ENCODE measurements around the gene DDX41.
"Not testable (repeated sequence)": the region's sequence is repeated elsewhere in the genome, so short reads cannot be mapped to it uniquely, and the experiment has no call there.

Gene DDX41

DNA sequence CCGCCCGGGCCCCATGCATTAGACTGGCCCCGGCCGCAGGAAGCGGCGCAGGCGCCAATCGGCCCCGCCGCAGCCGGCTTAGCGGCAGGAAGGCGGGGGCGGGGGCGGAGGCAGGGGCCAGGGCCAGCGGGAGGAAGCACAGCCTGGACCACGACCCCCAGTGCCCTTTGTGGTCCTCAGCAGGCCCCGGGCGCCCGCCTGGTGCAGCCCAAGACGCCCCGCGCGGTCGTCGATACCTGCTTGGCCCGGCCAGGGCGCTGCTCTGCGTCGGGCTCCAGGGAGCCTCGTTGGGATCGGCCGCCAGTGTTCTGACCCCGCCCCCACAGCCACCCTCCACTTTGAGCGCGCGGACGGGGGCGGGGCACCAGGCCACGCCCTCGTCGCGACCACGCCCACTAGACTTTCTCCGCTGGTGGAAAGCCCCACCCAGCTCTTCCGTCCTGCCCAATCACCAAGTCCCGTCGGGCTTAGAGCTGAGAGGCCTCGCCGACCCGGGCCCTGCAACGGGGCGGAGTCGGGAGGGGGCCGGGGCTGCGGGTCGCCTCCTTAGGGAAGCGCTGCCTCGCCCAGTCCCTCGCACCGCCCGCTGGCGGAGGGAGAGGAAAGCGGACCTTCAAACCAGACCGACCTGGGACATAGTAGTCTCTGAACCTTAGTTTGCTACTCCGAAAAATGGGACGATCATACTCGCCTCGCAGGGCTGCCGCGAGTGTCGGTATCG, 19.3 kb downstream of the DDX41 start, which contains the start of gene PDLIM7:
PDLIM7 (minus strand) TSS at position 313 of the 721 bp plus-strand sequence. CDS start 1,092 bp downstream, outside the sequence.
- peak; percentile 94 for DNase-seq

DNA sequence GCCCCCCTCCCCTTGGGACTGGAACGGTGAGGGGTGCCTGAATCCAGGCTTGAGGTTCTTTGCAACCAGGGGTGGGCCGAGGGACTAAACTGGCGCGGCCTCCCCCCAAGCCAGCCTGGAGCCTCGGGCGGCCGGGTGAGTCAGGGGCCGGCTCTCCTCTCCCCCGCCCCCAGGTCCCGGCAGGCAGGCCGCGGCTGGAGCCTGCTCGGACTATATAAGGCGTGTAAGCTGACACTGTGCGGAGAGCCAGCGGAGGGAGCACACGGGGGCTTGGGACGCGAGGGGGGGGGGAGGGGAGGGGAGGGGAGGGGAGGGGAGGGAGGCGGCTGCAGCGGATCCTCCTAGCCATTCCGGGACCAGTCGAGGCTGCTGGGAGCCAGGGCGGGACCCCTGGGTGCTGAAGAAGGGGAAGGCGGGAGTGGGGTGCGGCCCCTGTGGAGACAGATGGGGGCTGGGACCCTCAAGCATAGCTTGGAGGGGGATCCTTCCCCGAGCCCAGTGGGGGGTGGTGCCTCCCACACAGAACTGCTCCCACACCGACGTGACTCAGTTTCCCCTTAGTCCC, 20.0 kb downstream of the DDX41 start:
- DNase-seq, result no peak

DNA sequence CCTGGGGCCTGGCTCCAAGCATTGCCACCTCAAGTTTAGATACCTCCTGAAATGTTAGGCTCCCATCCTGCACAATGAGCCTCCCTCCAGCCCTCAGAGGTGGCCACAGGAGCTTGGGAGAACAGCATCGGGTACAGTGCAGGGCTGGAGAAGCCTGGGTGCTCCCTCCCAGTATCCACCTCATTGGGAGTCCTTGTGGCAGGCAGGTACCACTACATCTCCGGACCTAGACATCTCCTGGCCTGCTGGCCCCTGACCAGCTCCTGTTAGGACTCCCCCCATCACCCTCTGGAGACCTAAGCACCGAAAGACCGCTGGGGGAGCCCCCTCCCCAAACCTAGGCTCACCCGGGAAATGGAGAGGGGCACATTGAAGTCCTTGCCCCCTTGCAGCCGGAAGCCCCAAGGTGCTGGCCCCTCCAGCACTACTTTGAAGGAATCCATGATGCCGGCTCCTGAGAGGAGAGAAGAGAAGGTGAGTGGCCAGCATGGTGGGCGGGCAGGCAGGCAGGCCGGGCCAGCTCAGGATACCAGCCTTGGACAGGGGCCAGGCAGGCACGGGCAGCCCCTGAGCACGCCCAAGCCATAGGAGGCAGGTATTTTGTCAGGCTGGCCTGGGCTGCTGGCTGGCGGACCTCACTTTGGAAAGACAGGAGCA, 20.6 kb downstream of the DDX41 start:
- DNase-seq, result no peak

DNA sequence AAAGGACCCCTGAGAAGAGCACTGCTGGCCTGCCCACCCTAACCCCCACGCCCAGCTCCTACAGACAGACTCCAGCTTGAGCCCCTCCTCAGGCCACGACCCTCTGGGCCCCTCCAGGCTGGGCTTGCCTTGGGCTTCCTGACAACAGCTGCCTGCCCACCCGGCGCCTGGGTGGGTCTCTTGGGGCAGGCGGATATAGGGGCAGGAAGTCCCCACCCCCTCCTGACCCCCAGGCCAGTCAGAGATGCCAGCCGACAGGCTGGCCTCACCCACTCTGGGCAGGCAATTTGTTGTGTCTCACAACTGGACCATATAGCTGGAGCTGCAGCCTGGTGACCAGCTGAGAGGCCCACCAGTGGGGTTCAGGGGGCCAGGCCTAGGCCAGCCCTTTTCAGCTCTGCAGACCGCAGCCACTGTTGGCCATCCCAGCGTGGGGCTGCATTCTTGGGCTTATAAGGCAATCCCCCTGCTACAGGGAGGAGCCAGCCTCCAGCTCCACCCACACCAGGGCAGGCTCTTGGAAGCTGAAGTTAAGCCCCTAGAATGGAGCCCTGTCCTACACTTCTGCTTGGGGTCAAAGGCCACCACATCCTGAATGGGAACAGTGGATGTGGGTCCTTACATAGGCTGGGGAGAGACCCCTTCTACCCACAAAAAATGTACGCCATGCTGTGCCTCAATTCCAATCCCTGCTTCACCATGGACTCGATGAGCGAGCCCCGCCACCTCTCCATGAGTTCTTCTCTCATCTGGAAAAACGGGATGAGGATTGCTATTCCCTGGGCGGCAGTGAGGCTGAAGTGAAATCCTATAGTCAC, 21.3 kb downstream of the DDX41 start:
- DNase-seq, result no peak

DNA sequence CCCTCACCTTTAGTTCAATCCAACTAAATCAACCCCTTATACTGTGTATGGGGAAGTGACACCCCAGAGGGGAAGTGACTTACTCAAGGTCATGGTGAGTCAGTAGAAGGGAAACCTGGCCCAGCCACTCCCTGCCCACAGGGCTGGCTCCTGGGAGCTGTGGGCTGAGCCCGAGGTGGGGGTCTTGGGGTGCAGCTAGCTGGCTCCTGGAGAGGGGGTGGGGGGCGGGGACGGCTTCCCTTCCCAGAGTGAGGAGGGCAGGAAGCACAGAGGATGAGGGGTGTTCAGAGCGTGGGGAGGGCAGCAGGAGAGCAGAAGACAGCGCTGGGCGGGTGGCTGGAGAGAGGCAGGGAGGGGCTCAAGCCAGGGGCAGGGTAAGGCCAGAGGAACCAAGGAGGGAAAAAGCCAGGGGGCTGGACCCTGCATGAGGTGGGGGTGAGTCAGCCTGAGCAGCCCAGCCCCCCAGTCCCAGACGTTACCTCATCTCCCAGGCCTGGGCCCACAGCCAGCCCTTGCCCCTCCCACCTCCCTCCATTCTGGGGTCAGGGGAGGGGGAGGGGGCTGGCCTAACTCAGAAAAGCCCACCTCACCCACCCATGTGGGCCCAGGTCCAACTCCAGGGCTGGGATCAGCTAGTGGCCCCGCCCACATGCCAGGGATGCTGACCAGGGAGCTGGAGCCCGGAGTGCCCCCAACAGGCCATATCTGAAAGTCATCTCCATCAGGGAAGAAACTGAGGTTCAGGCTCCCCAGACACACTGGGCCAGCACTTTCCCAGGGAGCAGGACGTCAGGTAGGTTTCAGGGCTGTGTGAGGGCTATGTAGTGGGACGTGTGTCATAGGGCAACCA, 22.2 kb downstream of the DDX41 start:
- DNase-seq, result no peak

DNA sequence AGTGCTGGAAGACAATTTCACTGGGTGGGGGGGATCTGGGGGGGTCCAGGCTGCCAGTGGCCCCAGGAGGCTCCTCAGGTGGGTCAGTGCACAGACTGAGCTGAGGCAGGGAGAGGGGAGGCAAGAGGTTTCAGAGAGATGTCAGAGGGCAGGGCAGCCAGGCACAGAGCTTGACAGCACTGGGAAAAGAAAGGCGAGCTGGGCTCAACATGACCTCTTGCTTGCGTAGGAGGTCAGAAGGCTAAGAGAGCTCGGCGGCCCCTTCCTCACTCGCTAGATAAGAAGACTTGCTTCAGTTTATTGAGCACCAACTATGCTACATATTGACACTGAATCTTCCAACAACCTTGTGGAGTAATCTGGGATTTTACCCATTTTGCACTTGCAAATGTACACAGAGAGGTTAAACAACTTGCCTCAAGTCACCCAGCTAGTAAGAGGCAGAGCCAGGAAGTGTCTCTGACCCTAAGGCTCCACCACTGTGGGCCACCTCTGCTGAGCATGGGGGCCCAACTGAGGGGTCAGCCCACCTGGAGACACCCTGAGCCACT, 22.9 kb downstream of the DDX41 start:
- DNase-seq, result no peak

DNA sequence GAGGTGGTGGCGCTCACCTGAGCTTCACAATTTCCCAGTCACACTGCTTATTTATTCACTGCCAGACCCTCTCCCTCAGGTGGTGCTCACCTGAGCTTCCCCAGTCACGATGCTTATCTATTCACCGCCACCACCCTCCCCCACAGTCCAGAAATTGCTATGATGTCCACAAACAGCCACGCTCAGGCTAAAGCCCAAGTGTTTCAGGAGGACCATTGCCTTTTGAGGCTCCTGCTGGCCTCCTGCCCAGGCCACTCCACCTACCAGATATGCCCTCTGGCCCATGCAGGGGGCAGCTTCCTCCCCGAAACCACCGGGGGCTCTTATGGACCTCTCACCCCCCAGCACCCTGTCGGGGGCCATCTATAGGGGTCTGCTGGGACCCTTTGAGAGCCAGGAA, 23.9 kb downstream of the DDX41 start:
- DNase-seq, result no peak

DNA sequence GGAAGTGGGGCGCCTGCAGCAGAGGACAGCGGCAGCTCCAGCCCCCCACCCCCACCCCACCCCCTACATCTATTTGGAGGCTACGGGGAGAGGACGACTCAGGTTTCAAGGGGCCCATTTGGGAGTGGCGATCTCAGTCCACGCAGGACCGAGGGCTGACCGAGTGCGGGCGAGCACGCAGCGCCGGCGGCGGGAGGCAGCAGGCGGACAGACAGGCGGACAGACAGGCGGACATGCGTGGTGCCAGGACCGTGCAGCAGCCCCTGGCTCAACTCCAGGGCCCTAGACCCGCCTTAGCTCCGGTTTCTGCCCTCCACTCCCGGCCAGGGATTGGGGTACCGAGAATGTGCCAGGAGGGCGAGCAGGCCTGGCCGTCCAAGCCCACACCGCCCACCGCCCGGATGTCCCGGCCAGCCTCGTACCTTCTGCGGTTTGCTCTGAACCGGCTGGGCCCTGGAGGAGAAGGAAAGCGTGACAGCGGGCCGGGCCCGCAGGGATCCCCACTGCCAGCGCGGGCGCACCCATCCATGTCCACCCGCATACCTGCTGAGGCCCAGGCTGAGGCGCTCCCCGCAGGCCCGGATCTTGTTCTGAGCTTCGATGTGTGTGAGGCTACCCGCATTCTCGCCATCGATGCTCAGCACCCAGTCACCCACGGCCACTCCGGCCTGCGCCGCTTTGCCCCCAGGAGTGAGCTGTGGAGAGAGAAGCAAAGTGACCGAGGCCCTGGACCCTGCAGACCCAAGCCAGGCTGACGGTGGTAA, 24.6 kb downstream of the DDX41 start:
- no peak for DNase-seq

DNA sequence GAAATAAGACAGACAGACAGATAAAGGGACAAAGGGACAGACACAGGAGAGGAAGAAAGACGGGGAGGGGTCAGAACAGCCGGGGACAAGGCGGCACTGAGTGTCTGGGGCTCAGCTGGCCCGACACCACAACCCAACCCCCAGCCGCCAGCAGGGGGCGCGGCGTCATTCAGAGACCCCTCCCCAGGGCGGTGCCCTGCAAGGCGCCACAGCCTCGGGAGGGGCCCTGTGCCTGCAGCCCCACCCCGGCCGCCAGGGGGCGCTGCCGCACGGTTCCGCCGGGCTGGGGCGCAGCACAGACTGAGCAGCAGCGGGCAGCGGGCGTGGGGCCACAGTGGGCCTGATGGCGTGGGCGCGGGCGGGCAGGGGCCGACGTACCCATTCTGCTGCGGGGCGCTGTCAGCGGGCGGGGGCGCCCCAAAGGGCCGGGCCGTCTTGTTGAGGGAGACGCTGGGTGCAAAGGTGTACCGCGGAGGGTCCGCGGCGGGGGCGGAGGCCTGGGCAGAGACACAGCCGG, 25.3 kb downstream of the DDX41 start:
- DNase-seq, result no peak

DNA sequence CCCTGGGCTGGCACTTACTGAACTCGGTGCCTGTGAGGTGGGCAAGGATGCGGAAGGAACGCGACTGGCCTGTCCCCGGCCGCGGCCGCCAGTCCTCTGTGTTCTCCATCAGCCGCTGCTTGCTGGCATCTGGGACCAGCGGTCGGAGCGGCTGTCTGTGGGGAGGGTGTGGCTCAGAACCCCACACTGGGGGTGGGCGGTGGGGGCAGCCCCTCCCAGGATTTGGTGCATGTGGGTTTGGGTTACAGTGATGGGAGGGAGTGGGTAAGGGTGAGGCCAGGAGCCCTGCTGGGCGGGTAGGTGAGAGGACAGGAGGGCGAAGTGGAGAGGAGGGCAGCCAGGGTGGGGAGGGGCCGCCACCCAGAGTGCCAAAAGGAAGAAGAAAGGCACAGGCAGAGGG, 25.8 kb downstream of the DDX41 start:
- no peak for DNase-seq

DNA sequence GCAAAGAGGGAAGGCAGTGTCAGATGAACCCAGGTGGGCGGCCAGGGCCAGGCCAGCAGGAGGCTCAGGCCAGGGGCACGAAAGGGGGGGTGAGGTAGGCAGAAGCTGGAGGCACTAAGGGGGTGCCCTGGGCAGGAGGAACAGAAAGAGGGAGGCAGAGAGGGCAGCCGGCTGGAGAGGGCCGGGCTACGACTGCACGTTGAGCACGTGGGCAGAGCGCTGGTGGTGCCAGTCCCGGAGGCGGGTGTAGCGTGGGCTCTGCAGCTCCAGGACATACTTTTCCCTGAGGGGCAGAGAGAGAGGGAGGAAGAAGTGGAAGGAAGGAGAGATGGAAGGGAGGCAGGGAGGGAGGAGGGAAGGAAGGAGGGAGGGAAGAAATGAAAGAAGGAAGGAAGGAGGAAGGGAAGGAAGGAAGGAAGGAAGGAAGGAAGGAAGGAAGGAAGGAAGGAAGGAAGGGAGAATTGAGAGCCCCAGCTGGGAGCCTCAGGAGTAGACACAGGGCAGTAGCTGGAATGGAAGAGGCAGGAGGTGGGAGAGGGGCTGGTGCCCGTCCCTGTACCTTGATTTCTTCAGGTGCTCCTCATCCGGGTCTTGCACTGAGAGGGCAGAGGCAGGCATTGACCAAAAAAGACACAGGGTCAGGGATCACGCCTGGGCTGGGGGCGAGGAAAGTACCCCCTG, 26.3 kb downstream of the DDX41 start:
- no peak for DNase-seq

DNA sequence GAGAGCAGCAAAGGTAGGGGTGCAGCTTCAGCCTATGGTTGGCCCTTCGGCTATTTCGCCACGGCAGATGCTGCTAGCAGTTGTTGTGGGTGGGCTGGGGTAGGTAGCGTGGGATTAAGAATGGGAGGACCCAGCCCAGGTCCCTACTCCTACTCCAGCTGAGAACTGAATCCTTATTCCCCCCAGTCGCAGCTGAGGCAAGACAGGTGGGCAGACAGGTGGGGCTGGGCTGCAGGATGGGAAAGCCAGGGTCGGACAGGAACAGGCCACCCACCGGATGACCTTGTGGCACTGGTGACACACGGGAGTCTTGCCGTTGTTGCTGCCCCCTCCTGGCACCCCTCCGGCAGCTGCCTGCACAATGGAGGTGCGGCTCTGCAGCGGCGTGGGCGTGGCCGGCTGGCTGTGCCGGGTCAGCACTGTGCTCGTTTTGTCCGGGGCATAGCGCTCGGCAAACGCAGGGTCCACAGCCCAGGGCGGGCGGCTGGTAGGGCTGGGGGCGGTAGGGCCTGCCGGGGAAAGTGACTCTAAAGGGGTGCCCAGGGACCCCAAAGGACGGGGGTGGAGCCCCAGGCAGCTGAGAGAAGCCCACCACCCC, 27.5 kb downstream of the DDX41 start:
- DNase-seq, result no peak

DNA sequence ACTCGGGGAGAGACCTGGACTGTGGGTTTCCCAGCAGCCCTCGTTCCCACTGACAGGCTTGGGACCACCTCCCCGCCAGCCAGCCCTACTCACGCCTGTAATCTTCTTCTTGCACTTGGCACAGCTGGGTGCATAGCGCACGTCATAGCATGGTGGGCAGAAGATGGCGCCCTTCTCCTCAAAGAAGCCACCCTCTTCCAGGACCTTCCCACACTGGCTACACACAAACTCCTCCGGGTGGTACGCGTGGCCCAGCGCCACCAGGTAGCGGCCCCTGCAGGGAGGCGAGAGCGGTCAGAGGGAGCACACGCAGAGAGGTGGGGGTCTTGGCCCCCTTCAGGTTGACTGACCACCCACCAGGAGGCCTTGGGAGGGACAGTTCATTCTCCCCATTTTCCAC, 28.8 kb downstream of the DDX41 start:
- DNase-seq, result no peak

DNA sequence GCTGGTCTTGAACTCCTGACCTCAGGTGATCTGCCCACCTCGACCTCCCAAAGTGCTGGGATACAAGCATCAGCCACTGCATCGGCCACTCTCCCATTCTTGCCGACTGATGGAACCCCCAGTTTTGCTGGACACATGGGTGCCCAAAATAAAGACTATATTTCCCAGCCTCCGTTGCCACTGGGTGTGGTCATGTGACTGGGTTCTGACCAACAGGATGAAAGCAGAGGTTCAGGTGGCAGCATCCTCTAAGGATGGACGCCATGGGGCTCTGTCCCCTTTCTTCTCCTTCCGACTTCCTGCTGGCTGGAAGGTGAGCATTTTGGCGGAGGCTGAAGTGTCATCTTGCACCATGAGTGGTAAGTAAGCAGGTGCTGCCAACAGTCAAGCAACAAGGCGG, 29.6 kb downstream of the DDX41 start:
- no peak for DNase-seq

DNA sequence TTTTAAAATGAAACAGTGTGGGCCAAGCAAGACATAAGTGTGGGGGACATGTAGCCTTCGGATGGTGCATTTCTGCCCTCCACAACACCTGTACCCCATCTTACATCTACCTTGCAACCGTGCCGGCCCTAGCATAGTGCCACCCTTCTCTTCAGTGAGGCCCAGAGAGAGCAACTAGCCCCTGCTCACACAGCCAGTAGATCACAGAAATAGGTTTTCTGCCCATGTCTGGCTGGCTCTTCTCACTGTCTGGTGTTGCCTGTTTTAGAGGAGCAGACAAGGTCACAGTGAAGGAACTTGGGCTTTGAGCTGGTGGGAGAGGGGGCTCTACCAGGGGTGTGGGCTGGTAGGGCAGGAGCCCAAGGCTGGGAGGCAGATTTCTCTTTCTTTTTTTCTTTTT, 30.5 kb downstream of the DDX41 start:
- no peak for DNase-seq

DNA sequence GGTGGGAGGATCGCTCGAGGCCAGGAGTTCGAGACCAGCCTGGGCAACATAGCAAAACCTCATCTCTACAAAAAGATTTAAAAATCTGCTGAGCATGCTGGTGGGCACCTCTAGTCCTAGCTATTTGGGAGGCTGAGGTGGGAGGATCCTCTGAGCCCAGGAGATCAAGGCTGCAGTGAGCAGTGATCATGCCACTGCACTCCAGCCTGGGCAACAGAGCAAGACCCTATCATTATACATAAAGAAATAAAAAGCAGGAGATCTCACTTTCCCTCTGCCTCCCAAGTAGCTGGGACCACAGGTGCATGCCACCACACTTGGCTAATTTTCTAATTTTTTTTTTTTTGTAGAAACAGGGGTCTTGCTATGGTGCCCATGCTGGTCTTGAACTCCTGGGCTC, 31.0 kb downstream of the DDX41 start:
- DNase-seq, result not testable (repeated sequence)

DNA sequence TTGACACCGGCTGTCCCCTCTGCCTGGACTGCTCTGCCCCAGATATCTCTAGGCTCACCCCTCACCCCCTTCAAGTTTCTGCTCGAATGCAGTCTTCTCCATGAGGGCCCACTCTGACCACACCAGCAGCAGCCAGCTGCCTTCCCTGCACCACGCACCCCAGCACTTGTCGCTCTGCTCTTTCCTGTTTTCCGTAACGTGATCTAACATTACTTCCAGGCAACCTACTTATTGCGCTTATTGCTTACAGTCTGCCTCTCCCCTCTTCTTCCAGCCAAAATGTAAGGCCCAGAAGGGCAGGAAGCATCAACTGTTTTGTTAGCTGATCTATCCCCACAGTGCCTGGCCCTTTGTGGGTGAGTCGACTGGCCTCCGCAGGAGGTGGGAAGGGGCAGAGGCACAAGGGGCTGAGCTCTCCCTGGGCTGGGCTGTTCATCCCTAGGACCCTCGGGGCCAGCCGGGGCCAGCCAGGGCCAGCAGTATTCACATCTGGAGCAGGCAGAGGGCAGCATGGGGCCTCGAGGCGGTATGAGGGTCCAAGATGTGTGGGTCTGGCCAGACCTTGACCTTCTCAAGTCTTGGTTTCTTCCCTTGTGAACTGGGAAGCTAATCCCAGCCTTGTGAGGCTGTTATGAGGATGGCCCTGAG, 31.7 kb downstream of the DDX41 start:
- no peak for DNase-seq

DNA sequence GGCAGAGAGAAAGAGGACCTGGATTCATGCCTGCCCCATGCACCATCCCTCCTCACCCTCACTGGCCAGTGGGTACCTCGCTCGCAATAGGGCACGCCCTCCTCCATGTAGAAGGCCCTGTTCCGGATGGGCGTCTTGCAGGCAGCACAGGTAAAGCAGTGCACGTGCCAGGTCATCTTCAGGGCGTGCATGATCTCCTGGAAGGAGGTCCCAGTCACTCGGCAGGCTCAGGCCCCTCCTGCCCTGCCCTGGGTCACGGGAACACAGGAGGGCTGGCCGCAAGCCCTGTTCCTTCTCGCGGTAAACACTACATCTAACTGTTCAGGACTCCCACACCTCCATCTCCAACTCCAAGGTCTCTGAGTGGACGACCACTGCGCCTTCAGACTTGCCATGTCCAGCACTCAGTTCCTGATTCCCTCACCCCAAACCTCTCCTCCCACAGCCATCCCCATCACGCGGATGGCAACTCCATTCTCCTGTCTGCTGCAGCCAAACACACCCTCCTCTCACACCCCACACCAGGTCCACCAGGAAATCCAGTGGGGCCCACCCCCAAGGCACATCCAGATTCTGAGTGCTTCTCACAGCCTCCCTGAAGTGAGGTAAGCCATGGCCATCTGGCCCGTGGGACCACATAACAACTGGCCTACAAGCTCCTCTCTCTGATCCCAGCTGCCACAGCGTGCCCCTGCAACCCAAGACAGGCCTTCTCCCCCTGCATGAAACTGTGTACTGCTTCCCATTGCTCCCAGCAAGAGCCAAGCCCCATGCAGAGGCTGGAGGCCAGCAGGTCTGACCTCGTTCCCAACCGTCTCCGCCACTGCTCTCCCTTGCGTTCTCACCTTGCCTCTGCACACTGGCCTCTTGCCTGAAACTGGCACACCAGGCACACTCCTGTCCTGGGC, 32.5 kb downstream of the DDX41 start:
- no peak for DNase-seq
